ENCODE results near the gene SUPT4H1. TPM values are rescaled to one million over a fixed set of nuclear protein-coding genes. Genes with fewer than 3 reads are reported as not detected.

The SUPT4H1 gene
- total RNA-seq, 1 donor from 2014 or later: 55.2 TPM

DNA sequence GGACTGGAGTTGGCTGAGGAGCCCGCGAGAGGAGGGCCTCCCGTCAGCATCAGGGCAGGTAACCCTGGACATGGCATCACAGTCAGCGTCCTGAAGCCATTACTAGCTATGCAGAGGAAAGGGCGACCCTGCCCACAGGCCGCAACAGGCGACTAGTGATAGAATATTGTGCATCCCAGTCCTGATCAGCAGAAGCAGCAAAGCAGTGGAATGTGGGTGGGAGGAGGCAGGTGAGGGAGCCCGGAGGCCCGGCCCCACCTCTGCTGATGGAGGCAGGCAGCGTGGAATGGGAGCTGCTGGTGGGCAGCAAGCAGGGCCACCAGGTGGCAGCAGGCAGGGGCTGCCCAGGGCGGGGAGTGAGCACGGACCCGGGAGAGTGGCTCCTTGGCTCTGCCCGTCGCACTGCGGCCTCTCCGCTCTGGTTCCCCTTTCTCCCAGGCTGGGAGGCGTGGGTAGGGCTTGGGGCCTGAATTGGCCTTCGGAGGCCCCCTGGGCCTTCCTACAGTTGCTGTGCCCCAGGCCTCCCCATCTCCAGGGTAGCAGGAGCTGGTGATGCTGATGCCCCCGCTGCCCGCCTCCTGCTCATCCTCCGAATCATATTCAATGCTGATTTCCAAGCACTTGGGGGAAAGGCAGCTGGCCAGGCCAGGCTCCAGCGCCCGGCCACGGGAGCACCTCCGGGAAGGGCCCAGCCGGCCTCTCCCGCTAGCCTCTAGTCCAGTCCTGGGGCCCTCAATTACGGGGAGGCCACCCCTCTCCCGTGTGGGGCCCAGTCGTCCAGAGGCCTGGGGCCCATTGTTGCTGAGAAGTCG is 43.6 kb downstream of the SUPT4H1 start:
- Histone ChIP-seq H3K36me3 (no peaks in the 10 kb centered on the region), H3K4me3 (no peak overlapping the region), H3K27ac (replicated peaks) (no peak overlapping the region), H3K27me3 (ENCODE audit: low read depth) (peaks cover 12% of the 10 kb centered on the region), H3K9me3 (replicated peaks) (no peaks in the 10 kb centered on the region), H3K4me1 (no peaks in the 10 kb centered on the region)
- peak; percentile 37 for TF ChIP-seq CTCF (IDR thresholded peaks at IDR 0.05; ENCODE audit: borderline replicate concordance)
- no peak for DNase-seq
- intact Hi-C loops (cut with micrococcal nuclease): loop anchor here (10.0 kb wide), 1 partner anchor 136 kb away; no protein-coding TSS in a partner anchor

- TF ChIP-seq CTCF (IDR thresholded peaks at IDR 0.05; ENCODE audit: borderline replicate concordance): no peak
- Histone ChIP-seq H3K4me1 (no peaks in the 10 kb centered on the region), H3K27me3 (ENCODE audit: low read depth) (peaks cover 19% of the 10 kb centered on the region), H3K4me3 (no peak overlapping the region), H3K27ac (replicated peaks) (no peak overlapping the region), H3K36me3 (no peaks in the 10 kb centered on the region), H3K9me3 (replicated peaks) (no peaks in the 10 kb centered on the region)
- no peak for DNase-seq
- intact Hi-C loops (cut with micrococcal nuclease): loop anchor here (10.0 kb wide), 1 partner anchor 137 kb away; no protein-coding TSS in a partner anchor
These were observed 44.4 kb downstream of the SUPT4H1 start for GRCh38 chr17:58307468-58308172.

GRCh38 chr17:58306131-58306951 is 45.7 kb downstream of the SUPT4H1 start:
- no peak for TF ChIP-seq CTCF (IDR thresholded peaks at IDR 0.05; ENCODE audit: borderline replicate concordance)
- no peaks in the 10 kb centered on the region for H3K36me3 ChIP-seq
- H3K27me3 ChIP-seq (ENCODE audit: low read depth): peaks cover 26% of the 10 kb centered on the region
- H3K9me3 ChIP-seq (replicated peaks): no peaks in the 10 kb centered on the region
- intact Hi-C loops (cut with micrococcal nuclease): loop anchor here (10.0 kb wide), 1 partner anchor 138 kb away; no protein-coding TSS in a partner anchor
- no peak overlapping the region for H3K4me3 ChIP-seq
- DNase-seq: no peak
- H3K27ac ChIP-seq (replicated peaks): no peak overlapping the region
- no peaks in the 10 kb centered on the region for H3K4me1 ChIP-seq

DNA sequence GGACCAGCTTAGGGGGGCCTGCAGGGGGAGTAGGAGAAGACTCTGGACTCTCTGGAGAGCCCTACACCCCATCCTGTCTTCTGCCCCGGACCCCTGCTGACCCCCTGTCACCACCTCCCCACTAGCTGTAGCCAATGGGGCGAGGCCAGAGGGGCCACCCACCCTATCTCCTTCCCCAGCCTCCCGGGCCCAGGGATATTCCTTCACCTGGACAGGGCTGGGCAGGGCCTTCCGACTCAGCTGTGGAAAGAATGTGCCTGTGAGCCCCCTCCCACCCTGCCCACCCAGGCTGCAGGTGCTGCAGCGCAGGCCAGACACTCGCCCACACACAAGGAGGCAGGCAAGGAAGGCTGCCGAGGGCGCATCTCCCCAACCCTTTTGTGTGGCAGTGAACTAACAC is 46.4 kb downstream of the SUPT4H1 start:
- TF ChIP-seq CTCF (IDR thresholded peaks at IDR 0.05; ENCODE audit: borderline replicate concordance): no peak
- no peaks in the 10 kb centered on the region for H3K4me1 ChIP-seq
- no peak overlapping the region for H3K4me3 ChIP-seq
- no peak overlapping the region for H3K27ac ChIP-seq (replicated peaks)
- DNase-seq: no peak
- intact Hi-C loops (cut with micrococcal nuclease): loop anchor here (10.0 kb wide), 1 partner anchor 139 kb away; no protein-coding TSS in a partner anchor
- no peaks in the 10 kb centered on the region for H3K9me3 ChIP-seq (replicated peaks)
- H3K36me3 ChIP-seq: no peaks in the 10 kb centered on the region
- H3K27me3 ChIP-seq (ENCODE audit: low read depth): peaks cover 26% of the 10 kb centered on the region
